Upper lobe of left lung (tissue), 6 donors: ENCODE measurements around the gene FBXL19. TPM values are rescaled to one million over a fixed set of nuclear protein-coding genes. Genes with fewer than 3 reads are reported as not detected.

Source experiments
- ATAC-seq, 2 donors: fragments of 200-7000 bp; cut with Tn5 transposase; one replicate each; pipeline ENCODE4 v1.9.1; 2022; ENCODE audit warnings: mild to moderate bottlenecking in 2 of 2, moderate library complexity in 2 of 2; ENCODE audit not compliant: low FRiP score in 2 of 2
- DNase-seq, 2 donors: peaks; one replicate each; pipeline ENCODE4 v3.0.0-alpha.2; 2019 to 2020
- H3K27ac ChIP-seq, 4 donors: fragments of 200-600 bp; sonication (generic); one replicate each; pipeline ENCODE4 v1.5.1; 2016 to 2019
- H3K27me3 ChIP-seq, 4 donors: fragments of 200-600 bp; sonication (generic); one replicate each; pipeline ENCODE4 v1.5.1; 2017 to 2019
- H3K36me3 ChIP-seq, 4 donors: fragments of 200-600 bp; sonication (generic); one replicate each; pipeline ENCODE4 v1.5.1; 2016 to 2019
- H3K4me1 ChIP-seq, 4 donors: fragments of 200-600 bp; sonication (generic); one replicate each; pipeline ENCODE4 v1.5.1; 2018 to 2019
- H3K4me3 ChIP-seq, 4 donors: fragments of 200-600 bp; sonication (generic); one replicate each; pipeline ENCODE4 v1.5.1; 2017 to 2019; ENCODE audit warnings: mild to moderate bottlenecking in 2 of 4, moderate library complexity in 1 of 4
- H3K9me3 ChIP-seq, 4 donors: fragments of 200-600 bp; sonication (generic); one replicate each; pipeline ENCODE4 v1.5.1; 2018 to 2019
- CTCF ChIP-seq, 6 experiments: fragments of 450-650 bp in 4 of 6; fragments of 200-600 bp in 2 of 6; sonication (generic) in 2 of 6; IDR thresholded peaks; one replicate each; pipeline ENCODE4 v1.5.1; 2016 to 2019; ENCODE audit warnings: antibody characterized with exemption in 6 of 6
- EP300 ChIP-seq, 4 donors: sonication (generic); formaldehyde crosslinking; IDR thresholded peaks; one replicate each; pipeline ENCODE4 v1.5.1; 2017; ENCODE audit warnings: antibody characterized with exemption in 4 of 4, control low read depth in 2 of 4
- POLR2A ChIP-seq, 4 donors: fragments of 450-650 bp; IDR thresholded peaks; one replicate each; pipeline ENCODE4 v1.5.1; 2016 to 2017; ENCODE audit warnings: antibody characterized with exemption in 4 of 4, mild to moderate bottlenecking in 2 of 4
- POLR2AphosphoS5 ChIP-seq, 2 donors: sonication (generic); formaldehyde crosslinking; IDR thresholded peaks; one replicate each; pipeline ENCODE4 v1.5.1; 2017; ENCODE audit warnings: antibody characterized with exemption in 2 of 2
- WGBS, 2 donors: methylation state at CpG; one replicate each; pipeline ENCODE4 v1.1.5; 2017 to 2018; 5-methylcytosine and 5-hydroxymethylcytosine counted together
- total RNA-seq, 6 donors: library from RNA; depleted of rRNA in 4 of 6; stranded (reverse); fragments of >200 nt in 4 of 6; gene quantifications; one replicate each; pipeline versions ENCODE4 v1.1.0 to v1.2.1, GENCODE V29; 2016 to 2021
- donor health status: DM: no; HTN: no; CAD: no; lungs with moderate emphysema.
- donor health status: DM: no; HTN: yes; CAD: no; lungs with severe emphysema.

Gene FBXL19
- total RNA-seq, 6 donors from 2014 or later: 7.3 to 40.9 (median 15.5) TPM

GRCh38 chr16:30925995-30926811, 2.8 kb downstream of the FBXL19 start:
- H3K36me3 ChIP-seq: peaks cover 0 to 42% (median 22%) of the 10 kb centered on the region in 4 donors
- H3K4me1 ChIP-seq: peaks cover 11 to 32% (median 17%) of the 10 kb centered on the region in 4 donors
- H3K27me3 ChIP-seq: no peaks in the 10 kb centered on the region
- DNase-seq (peak in 1 of 2 donors; percentile 54), ATAC-seq (no peak)
- TF ChIP-seq POLR2A (IDR thresholded peaks at IDR 0.05) (no peak), EP300 (IDR thresholded peaks at IDR 0.05) (no peak), POLR2AphosphoS5 (IDR thresholded peaks at IDR 0.05) (no peak), CTCF (IDR thresholded peaks at IDR 0.05) (no peak)
- no peak overlapping the region for H3K4me3 ChIP-seq
- H3K27ac ChIP-seq: no peak overlapping the region
- 69 to 71% methylated on average over 10 of the region's 10 CpGs for whole genome bisulfite sequencing, 2 donors
- H3K9me3 ChIP-seq: no peaks in the 10 kb centered on the region

- Histone ChIP-seq H3K4me1 (peaks cover 8 to 23% (median 12%) of the 10 kb centered on the region in 4 donors), H3K27me3 (no peaks in the 10 kb centered on the region), H3K4me3 (no peak overlapping the region), H3K27ac (no peak overlapping the region), H3K36me3 (peaks cover 0 to 49% (median 25%) of the 10 kb centered on the region in 4 donors), H3K9me3 (no peaks in the 10 kb centered on the region)
- 91 to 92% methylated on average over 10 to 19 of the region's 22 CpGs for WGBS, 2 donors
- ATAC-seq (no peak), DNase-seq (no peak)
- no peak for TF ChIP-seq EP300 (IDR thresholded peaks at IDR 0.05)
These were observed 3.8 kb downstream of the FBXL19 start for GRCh38 chr16:30926937-30927788.

GRCh38 chr16:30927789-30928378, 4.5 kb downstream of the FBXL19 start:
- Histone ChIP-seq H3K27me3 (no peaks in the 10 kb centered on the region), H3K9me3 (no peaks in the 10 kb centered on the region), H3K4me1 (peaks cover 8 to 23% (median 12%) of the 10 kb centered on the region in 4 donors), H3K36me3 (peaks cover 0 to 56% (median 28%) of the 10 kb centered on the region in 4 donors), H3K27ac (peak overlapping the region in 1 of 4 donors; percentile 21), H3K4me3 (no peak overlapping the region)
- WGBS, 2 donors: 66 to 71% methylated on average over 6 to 13 of the region's 15 CpGs
- DNase-seq: peak in 1 of 2 donors; percentile 86
- TF ChIP-seq CTCF (IDR thresholded peaks at IDR 0.05): no peak
- TF ChIP-seq POLR2A (IDR thresholded peaks at IDR 0.05): no peak
- no peak for TF ChIP-seq EP300 (IDR thresholded peaks at IDR 0.05)
- no peak for TF ChIP-seq POLR2AphosphoS5 (IDR thresholded peaks at IDR 0.05)
- no peak for ATAC-seq

- H3K4me3 ChIP-seq: no peak overlapping the region
- 92 to 96% methylated on average over 8 to 11 of the region's 11 CpGs for WGBS, 2 donors
- DNase-seq: peak in 1 of 2 donors; percentile 72
These were observed 5.0 kb downstream of the FBXL19 start for GRCh38 chr16:30928390-30928789.

More at GRCh38 chr16:30928390-30928789, 5.0 kb downstream of the FBXL19 start:
- Histone ChIP-seq H3K9me3 (no peaks in the 10 kb centered on the region), H3K27ac (no peak overlapping the region), H3K4me1 (peaks cover 8 to 23% (median 12%) of the 10 kb centered on the region in 4 donors), H3K27me3 (no peaks in the 10 kb centered on the region), H3K36me3 (peaks cover 0 to 61% (median 28%) of the 10 kb centered on the region in 4 donors)
- ATAC-seq: no peak
- TF ChIP-seq CTCF (IDR thresholded peaks at IDR 0.05) (no peak), POLR2AphosphoS5 (IDR thresholded peaks at IDR 0.05) (no peak), EP300 (IDR thresholded peaks at IDR 0.05) (no peak), POLR2A (IDR thresholded peaks at IDR 0.05) (no peak)
